ENCODE measurements around the gene APBA2. TPM values are rescaled to one million over a fixed set of nuclear protein-coding genes. Genes with fewer than 3 reads are reported as not detected.

The APBA2 gene
- total RNA-seq, 1 donor from 2014 or later, result 3.4 TPM

DNA sequence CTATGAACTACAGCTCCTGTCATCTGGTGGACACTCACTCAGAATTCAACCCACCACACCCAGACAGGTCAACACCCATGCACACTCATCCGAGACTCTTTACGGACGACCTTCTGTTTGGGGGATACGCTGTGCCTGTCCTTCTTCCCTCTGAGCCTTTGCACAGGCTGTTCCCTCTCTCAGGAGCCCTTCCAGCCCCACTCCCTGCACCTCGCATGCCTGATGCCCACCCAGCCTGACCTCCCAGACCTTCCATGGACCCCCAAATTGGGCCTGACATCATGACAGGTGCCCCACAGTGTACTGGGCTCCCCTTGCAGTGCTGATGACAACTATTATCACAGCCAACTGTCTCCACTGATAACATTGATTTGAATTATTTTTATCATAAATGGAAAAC, 248.0 kb downstream of the APBA2 start:
- DNase-seq (ENCODE audit: low spot score), result no peak

DNA sequence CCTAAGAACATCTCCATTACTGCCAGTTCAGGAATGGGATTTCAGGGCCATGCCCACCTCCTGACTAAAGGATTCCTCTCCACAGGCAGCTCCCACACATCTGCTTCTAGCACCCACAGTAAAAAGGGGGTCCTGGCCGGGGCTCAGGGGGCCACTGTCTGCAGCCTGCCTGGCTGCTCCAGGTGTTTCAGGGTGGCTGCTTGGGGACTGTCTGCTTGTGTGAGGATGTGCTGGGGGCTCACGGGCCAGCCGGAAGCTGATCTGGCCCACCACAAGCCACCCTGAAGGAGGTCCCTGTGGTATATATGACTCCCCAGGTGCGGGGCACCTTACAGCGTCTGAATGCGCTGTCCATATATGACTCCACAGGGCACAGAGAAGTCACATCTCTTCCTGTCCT, 248.5 kb downstream of the APBA2 start:
- DNase-seq (ENCODE audit: low spot score), result no peak

GRCh38 chr15:29134641-29135308, 249.0 kb downstream of the APBA2 start:
- DNase-seq (ENCODE audit: low spot score), result no peak

GRCh38 chr15:29135309-29135657, 249.5 kb downstream of the APBA2 start:
- DNase-seq (ENCODE audit: low spot score), result no peak

DNA sequence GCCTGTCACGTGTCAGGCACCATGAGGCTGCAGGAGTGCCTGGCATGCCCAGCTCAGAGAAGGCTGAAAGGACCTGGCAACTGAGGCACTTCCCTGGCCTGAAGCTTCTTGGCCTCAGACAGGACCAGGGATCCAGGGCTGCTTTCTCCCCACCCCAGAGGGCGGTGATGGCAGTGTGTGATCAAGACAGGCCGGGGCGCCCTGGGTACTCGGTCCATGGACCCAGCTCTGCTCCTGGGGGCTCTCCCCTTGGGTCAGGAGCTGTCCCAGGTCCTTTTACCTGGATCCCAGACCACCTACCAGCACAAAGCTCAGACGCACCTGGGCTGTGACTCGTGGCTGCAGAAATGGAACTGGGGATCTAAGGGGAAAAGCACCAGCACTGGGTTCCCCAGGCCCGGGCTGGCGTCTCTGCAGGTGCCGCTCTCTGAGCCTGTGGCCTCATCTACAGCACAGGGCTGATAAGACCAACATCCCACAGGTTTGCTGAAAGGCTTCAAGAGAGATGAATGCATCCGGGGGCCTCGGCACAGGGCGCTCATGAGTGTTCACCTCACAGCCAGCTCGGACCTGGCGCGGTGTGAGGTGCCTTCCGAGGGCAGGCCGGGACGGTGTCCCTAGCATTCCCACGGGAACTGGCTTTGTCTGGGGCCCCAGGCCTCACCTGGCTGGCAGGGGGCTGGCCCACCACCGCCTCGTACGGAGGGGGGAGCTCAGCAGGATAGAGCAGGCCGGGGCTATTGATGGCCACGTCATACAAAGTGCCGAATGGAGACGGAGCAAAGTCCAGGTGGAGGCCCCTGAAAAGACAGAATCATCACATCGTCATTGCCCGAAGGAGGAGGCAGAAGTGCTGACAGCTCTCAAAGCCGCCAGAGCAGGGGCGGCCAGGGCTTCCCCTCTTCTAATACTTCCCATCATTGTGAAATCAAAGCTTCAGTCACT, 250.2 kb downstream of the APBA2 start:
- no peak for DNase-seq (ENCODE audit: low spot score)

- no peak for DNase-seq (ENCODE audit: low spot score)
These were observed 252.5 kb downstream of the APBA2 start for GRCh38 chr15:29138260-29138659.

- DNase-seq (ENCODE audit: low spot score), result no peak
These were observed 253.3 kb downstream of the APBA2 start for GRCh38 chr15:29139072-29139471.

DNA sequence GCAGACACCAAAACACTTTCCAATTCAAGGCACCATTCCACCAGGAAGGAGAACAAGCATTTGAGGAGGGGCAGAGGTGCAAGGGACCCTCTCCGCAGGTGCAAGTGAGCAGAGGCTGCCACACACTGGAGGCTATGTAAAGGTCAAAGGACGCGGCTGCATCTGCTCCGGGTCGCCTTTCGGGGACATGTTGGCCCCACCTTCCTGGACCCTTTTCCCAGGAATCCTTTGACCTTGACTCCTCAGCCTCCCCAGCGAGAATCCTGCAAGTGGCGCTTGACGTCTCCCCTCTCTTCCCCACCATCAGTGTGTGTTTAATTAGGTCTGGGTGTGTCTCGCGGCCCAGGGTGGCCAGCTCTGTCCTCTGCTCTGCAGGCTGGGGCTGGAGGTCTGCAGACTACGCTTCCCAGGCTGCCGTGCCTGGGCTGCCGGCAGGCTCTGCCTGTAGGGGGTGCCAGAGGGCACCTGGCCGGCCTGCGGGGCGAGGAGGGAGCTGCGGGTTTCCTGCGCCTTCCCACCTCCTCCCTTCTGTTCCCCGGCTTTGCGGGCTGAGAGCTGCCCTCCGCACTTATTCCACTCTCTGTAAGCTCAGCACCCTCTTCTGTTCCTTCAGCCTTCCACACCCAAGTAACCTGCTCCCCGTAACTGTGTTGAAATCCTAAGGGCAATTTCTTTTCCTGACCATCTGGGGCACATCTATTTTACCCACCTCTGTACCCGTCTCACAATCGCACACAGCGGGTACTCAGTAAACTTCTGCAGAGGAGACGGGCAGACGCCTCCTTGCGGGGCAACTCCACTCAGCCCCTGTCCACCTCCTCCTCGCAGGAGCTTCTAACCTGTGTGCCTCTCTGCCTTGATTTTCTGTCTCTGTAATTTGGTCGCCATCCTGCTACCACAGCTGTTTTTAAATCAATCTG, 254.0 kb downstream of the APBA2 start:
- DNase-seq (ENCODE audit: low spot score), result no peak

DNA sequence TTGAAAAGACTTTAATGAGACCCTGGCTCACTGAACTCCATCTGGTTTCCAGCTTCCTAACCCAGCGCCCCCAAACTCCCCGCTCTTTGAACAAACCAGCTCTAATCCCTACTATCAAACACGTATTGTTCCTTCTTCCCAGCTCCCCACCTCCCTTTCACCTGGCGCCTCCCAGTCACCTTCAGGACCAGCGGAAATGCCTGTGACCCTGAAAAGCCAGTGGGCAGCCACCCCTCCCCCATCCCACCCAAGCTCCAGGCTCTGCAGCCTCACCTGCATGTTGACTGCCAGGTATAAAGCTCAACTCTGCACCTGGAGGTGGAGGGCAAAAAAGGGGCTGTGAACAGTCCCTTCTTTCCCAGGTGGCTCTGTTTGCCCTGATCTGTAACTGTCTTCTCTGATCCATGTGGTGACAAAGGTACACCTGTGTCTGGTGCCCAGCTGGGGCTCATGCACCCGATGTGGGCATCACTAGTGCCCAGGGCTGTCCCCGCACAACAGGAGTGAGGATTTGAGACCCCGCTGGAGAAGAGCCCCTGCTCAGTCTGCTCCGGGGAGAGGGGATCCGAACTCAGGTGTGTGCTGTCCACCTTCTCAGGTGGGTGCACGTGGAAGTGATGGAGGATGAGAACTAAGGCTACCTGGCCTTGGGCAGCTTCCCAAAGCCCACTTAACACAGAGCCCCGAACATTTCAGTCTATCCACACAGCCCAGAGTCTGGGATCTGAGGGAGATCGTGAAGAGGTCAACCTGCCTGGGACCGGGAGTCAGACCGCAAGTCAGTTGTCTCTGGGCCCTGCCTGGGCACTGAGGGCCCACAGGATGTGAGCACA, 254.9 kb downstream of the APBA2 start:
- no peak for DNase-seq (ENCODE audit: low spot score)

DNA sequence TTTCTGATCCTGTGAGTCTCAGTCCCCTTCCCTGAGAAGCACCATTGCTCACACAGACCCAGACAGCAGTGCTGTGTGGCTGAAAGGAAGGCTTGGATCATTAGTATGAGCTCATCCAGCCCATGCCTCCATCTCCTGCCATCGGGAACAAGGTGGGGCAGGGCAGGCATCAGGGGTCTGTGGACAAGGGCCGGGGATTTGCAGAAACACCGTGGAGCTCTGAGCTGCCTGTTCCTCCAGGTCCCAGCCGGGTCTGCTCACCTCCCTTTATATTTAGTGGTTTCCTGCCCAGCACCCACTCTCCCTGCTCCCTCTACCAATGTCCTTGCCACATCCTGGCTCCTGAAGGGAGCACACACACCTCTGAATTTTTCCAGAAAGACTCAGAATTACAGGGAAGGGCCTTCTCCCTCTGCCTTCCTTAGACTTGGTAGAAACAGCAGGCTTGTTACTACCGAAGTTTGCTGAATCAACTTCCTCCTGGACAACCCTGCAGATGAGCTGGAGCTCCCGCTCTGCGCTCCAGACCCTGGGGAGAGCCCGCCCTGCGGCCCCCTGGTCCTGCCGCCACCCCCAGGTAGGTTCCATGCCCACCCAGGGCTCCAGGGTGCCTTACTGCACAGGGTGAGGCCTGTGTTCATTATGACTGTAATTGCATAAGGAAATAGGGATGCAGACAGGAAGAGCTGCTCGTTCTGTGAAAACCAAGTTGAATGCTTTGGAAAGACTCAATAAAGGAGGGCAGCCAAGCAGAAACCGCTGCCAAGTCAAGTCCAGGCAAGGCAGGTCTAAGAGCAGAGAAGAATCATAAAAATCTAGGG, 255.7 kb downstream of the APBA2 start:
- DNase-seq (ENCODE audit: low spot score), result no peak

GRCh38 chr15:29142129-29142747, 256.5 kb downstream of the APBA2 start:
- no peak for DNase-seq (ENCODE audit: low spot score)

- DNase-seq (ENCODE audit: low spot score), result no peak
These were observed 257.5 kb downstream of the APBA2 start for GRCh38 chr15:29143293-29143692.

- no peak for DNase-seq (ENCODE audit: low spot score)
These were observed 258.3 kb downstream of the APBA2 start for GRCh38 chr15:29143909-29144635.

DNA sequence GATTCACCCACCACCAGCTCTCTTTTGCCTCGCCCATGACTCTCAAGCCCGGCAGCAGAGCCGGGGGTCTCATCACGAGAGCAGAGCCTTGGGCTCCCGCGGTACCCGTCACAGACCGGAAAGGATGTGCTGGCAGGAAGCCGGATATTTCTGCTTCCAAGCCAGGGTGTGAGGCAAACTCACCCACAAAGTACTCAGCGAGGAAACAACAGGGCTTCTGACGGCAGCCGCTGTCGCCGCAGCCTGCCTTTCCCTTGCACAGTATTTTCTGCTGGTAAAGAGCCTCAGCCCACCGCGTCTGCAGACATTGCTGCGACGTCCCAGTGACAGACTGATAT, 263.9 kb downstream of the APBA2 start:
- DNase-seq (ENCODE audit: low spot score), result no peak

DNA sequence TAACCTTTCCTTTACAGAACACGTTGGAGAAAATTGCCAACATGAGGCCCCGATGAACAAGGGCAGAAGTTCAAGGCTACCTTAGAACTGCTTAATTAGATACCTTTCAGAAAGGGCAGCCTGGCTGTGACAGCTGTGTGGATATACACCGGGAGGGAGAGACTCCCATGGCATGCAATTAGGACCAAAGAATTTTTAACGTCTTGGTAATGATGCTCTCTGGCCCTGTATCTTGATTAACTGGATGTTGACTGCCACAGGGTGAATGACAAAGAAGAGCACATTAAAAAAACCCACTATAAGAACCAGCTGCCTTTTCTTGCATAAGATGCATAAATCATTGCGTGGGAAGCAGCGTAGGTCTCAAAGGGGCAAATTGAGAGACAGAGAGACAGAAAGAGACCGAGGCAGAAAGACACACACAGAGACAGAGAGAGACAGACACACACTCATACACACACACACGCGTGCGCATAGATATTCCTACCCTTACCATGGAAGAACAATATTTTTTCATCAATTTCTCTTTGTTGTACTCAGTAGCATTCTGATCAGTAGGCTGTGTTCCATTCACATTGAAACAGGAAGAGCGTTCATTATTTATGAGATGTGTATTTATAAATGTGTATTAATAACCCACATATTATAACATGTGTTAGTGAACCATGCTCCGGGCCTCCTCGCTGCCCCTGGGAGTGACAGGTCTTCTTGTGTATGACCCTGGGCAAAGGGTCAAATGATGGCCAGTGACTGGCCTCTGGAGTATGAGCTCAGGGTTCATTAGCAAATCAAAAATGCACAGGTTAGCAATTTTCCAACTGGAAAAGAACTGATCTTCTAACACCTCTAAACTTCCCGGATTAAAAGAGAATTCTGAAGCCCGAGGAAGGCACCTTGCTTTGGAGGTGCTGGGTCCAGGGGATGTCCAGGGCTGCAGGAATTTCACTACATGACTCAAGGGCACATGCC, 265.0 kb downstream of the APBA2 start:
- no peak for DNase-seq (ENCODE audit: low spot score)

- DNase-seq (ENCODE audit: low spot score), result no peak
These were observed 265.7 kb downstream of the APBA2 start for GRCh38 chr15:29151484-29151857.

GRCh38 chr15:29156521-29156920, 270.7 kb downstream of the APBA2 start:
- no peak for DNase-seq (ENCODE audit: low spot score)

DNA sequence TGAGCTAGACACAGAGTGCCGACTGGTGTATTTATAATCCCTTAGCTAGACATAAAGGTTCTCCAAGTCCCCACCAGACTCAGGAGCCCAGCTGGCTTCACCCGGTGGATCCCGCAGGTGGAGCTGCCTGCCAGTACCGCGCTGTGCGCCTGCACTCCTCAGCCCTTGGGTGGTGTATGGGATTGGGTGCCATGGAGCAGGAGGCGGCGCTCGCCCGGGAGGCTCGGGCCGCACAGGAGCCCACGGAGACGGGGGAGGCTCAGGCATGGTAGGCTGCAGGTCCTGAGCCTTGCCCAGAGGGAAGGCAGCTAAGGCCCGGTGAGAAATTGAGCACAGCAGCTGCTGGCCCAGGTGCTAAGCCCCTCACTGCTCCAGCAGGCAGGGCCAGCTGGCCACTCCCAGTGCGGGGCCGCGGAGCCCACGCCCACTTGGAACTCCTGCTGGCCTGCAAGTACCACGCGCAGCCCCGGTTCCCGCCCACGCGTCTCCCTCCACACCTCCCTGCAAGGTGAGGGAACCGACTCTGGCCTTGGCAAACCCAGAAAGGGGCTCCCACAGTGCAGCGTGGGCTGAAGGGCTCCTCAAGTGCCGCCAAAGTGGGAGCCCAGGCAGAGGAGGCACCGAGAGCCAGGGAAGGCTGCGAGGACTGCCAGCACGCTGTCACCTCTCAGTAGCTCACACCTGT, 274.1 kb downstream of the APBA2 start:
- DNase-seq (ENCODE audit: low spot score), result no peak
